Stimulated activated CD8-positive, alpha-beta memory T cell treated with anti-CD3 and anti-CD28 coated beads, Interleukin-12 subunit alpha, Interleukin-12 subunit beta, amount 100 ng/mL, for 24 hours (primary cell): Measurements from ENCODE around the gene MCM9.

ENCODE experiments used
- DNase-seq: peaks from one replicate; pipeline ENCODE4 v3.0.0-alpha.2; 2020; ENCODE audit errors: extremely low read depth

Gene MCM9

GRCh38 chr6:118865100-118865391 lies 69.9 kb downstream of the MCM9 start:
- DNase-seq = no peak

- no peak for DNase-seq
These were observed 70.4 kb downstream of the MCM9 start for GRCh38 chr6:118864341-118865099.

GRCh38 chr6:118862443-118862842 lies 72.5 kb downstream of the MCM9 start:
- DNase-seq = no peak

- DNase-seq = no peak
These were observed 74.1 kb downstream of the MCM9 start for GRCh38 chr6:118860880-118861279.

- DNase-seq = no peak
These were observed 74.6 kb downstream of the MCM9 start for GRCh38 chr6:118860363-118860762.

- DNase-seq = no peak
These were observed 75.4 kb downstream of the MCM9 start for GRCh38 chr6:118859517-118860064.

GRCh38 chr6:118856301-118856700 lies 78.7 kb downstream of the MCM9 start:
- DNase-seq = no peak

GRCh38 chr6:118853408-118853807 lies 81.6 kb downstream of the MCM9 start:
- DNase-seq = no peak

GRCh38 chr6:118844915-118845314 lies 90.0 kb downstream of the MCM9 start:
- DNase-seq = no peak

GRCh38 chr6:118843685-118844390 lies 91.1 kb downstream of the MCM9 start:
- no peak for DNase-seq

- no peak for DNase-seq
These were observed 104.3 kb downstream of the MCM9 start for GRCh38 chr6:118830691-118831090.

GRCh38 chr6:118829817-118830478 lies 105.0 kb downstream of the MCM9 start:
- DNase-seq = no peak

- DNase-seq = no peak
These were observed 108.9 kb downstream of the MCM9 start for GRCh38 chr6:118826096-118826495.

- no peak for DNase-seq
These were observed 109.3 kb downstream of the MCM9 start for GRCh38 chr6:118825661-118826060.

- no peak for DNase-seq
These were observed 119.5 kb downstream of the MCM9 start for GRCh38 chr6:118815495-118815894.

- no peak for DNase-seq
These were observed 121.2 kb downstream of the MCM9 start for GRCh38 chr6:118813775-118814174.

- DNase-seq = no peak
These were observed 122.0 kb downstream of the MCM9 start for GRCh38 chr6:118812970-118813369.

GRCh38 chr6:118810420-118811027 lies 124.4 kb downstream of the MCM9 start:
- peak; percentile 28 for DNase-seq

GRCh38 chr6:118808793-118809638 lies 125.9 kb downstream of the MCM9 start:
- no peak for DNase-seq

GRCh38 chr6:118804091-118804490 lies 130.9 kb downstream of the MCM9 start:
- no peak for DNase-seq

GRCh38 chr6:118801257-118801656 lies 133.7 kb downstream of the MCM9 start:
- no peak for DNase-seq
